C4-2B (cell line): ENCODE data around the gene PRKCA.

Experiments used
- CTCF ChIP-seq: fragments of 450-650 bp; conservative IDR thresholded peaks from 2 replicates; pipeline ENCODE4 v1.5.1; 2017; ENCODE audit warnings: mild to moderate bottlenecking
- ZFX ChIP-seq: fragments of 450-650 bp; IDR thresholded peaks from 2 replicates; pipeline ENCODE4 v1.6.1; 2017

GRCh38 chr17:66344473-66344872, 42.1 kb downstream of the PRKCA start:
- TF ChIP-seq CTCF (no peak), ZFX (no peak)
